Central memory CD8-positive, alpha-beta T cell (primary cell): Measurements from ENCODE around the gene ANKRD27.
"Not testable (repeated sequence)": the region's sequence is repeated elsewhere in the genome, so short reads cannot be mapped to it uniquely, and the experiment has no call there.

Experiments used
- ATAC-seq: fragments of 150-1000 bp; cut with Tn5 transposase; replicated peaks from 2 replicates; pipeline ENCODE4 v1.10.0; 2022; ENCODE audit warnings: mild to moderate bottlenecking, moderate FRiP score, moderate number of reproducible peaks; ENCODE audit not compliant: poor library complexity, severe bottlenecking; ENCODE audit errors: extremely low read depth
- DNase-seq, 2 donors: peaks; one replicate each; pipeline ENCODE4 v3.0.0; 2021; ENCODE audit warnings: low spot score in 2 of 2
- H3K27ac Mint-ChIP-seq: one replicate; pipeline ENCODE4 v1.8.0; 2022; ENCODE audit warnings: low read depth, mild to moderate bottlenecking, moderate library complexity, mixed read lengths
- H3K27me3 Mint-ChIP-seq: one replicate; pipeline ENCODE4 v1.8.0; 2022; ENCODE audit warnings: mixed read lengths
- H3K36me3 Mint-ChIP-seq: one replicate; pipeline ENCODE4 v1.8.0; 2022; ENCODE audit warnings: mild to moderate bottlenecking, moderate library complexity, mixed read lengths; ENCODE audit not compliant: insufficient read depth
- H3K4me1 Mint-ChIP-seq: one replicate; pipeline ENCODE4 v1.8.0; 2022; ENCODE audit warnings: mixed read lengths
- H3K4me3 Mint-ChIP-seq: one replicate; pipeline ENCODE4 v1.8.0; 2022; ENCODE audit warnings: mild to moderate bottlenecking, moderate library complexity, mixed read lengths
- H3K9me3 Mint-ChIP-seq: one replicate; pipeline ENCODE4 v1.8.0; 2022; ENCODE audit warnings: mixed read lengths

Gene ANKRD27

DNA sequence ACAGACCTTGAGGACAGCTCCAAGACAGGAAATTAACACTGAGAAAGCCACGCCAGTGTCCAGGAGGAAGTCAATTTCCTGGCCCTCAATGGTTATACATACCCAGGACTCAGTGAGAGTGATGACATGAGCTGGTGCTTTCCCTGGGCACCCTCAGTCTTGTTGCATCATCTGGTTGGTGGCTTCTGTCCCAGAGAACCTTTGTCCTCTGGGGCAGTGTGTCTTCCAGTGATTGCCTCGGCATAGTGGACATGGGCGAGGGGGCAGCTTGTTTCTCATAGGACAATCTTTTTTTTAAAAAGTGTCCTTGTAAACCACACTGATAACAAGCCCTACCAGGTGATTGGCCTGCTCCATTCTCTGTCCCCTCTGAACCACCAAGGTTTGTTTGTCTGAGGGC, 21.8 kb upstream of the ANKRD27 start:
- ATAC-seq, H3K27ac Mint-ChIP-seq, DNase-seq, H3K9me3 Mint-ChIP-seq, H3K27me3 Mint-ChIP-seq, H3K4me3 Mint-ChIP-seq: not testable (repeated sequence)
- Mint-ChIP-seq H3K4me1 (peaks cover 74% of the 10 kb centered on the region), H3K36me3 (peaks cover 35% of the 10 kb centered on the region)

DNA sequence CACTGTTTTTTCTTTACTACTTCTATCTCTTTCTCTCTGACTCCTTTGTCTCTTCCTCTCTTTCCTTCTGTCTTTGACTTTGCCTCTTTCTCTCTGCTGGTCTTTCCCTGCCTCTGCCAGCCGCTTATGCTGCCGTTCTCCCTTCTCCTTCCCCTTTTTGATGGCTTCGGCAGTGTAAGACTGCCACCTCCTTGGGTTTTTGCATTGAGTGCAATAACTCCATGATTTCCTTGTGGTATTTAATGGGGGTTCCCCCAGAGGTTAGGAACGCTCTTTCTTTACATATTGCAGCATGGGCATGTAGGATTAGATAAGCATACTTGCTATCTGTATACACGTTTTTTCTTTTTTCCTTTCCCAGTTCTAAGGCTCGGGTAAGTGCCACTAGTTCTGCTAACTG, 20.5 kb upstream of the ANKRD27 start:
- Mint-ChIP-seq H3K36me3 (peaks cover 31% of the 10 kb centered on the region), H3K27ac (peak overlapping the region; percentile 0), H3K4me3 (peak overlapping the region; percentile 63), H3K4me1 (peaks cover 78% of the 10 kb centered on the region)
- H3K9me3 Mint-ChIP-seq, H3K27me3 Mint-ChIP-seq, DNase-seq, ATAC-seq: not testable (repeated sequence)

DNA sequence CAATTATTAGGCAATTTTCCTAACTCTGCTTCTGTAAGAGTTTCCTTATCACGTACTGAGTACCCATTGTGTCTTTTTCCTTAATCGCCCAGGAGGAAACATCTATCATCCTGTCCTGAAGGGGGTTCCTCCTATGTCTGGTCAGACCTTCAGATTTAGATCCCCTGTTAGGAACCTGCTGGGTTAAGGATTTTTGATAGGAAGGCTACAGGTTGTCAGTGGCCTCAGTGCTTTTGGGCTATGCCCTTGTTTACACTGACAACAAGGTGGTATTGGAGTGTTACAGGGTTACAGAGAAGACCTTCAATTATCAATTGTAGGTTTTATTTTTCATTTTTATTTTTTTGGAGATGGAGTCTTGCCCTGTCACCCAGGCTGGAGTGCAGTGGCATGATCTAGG, 19.9 kb upstream of the ANKRD27 start:
- H3K27ac Mint-ChIP-seq, H3K9me3 Mint-ChIP-seq, ATAC-seq, H3K27me3 Mint-ChIP-seq, DNase-seq: not testable (repeated sequence)
- Mint-ChIP-seq H3K36me3 (peaks cover 29% of the 10 kb centered on the region), H3K4me3 (peak overlapping the region; percentile 93), H3K4me1 (peaks cover 78% of the 10 kb centered on the region)

DNA sequence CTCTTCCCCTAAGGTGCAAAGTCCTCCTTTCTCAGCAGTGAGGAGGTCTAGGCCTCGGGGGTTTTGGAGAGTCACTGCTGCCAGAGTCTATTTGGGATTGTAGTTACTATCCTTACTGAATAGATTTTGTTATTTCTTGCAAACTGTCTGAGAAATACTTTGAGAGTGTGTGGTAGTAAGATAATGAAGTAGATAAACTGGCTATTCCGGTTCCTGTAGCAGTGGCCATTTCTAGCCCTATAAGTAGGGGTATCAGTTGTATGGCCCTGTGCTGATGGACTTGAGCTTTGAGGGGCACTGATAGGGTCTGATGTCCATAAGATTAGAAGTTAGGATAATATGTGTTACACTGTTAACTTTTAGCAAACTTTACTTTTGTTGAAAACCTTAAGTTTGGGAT, 19.3 kb upstream of the ANKRD27 start:
- not testable (repeated sequence) for H3K9me3 Mint-ChIP-seq, H3K27me3 Mint-ChIP-seq, DNase-seq, ATAC-seq
- peaks cover 29% of the 10 kb centered on the region for H3K36me3 Mint-ChIP-seq
- peak overlapping the region; percentile 95 for H3K27ac Mint-ChIP-seq
- peaks cover 77% of the 10 kb centered on the region for H3K4me1 Mint-ChIP-seq
- H3K4me3 Mint-ChIP-seq = peak overlapping the region; percentile 93

DNA sequence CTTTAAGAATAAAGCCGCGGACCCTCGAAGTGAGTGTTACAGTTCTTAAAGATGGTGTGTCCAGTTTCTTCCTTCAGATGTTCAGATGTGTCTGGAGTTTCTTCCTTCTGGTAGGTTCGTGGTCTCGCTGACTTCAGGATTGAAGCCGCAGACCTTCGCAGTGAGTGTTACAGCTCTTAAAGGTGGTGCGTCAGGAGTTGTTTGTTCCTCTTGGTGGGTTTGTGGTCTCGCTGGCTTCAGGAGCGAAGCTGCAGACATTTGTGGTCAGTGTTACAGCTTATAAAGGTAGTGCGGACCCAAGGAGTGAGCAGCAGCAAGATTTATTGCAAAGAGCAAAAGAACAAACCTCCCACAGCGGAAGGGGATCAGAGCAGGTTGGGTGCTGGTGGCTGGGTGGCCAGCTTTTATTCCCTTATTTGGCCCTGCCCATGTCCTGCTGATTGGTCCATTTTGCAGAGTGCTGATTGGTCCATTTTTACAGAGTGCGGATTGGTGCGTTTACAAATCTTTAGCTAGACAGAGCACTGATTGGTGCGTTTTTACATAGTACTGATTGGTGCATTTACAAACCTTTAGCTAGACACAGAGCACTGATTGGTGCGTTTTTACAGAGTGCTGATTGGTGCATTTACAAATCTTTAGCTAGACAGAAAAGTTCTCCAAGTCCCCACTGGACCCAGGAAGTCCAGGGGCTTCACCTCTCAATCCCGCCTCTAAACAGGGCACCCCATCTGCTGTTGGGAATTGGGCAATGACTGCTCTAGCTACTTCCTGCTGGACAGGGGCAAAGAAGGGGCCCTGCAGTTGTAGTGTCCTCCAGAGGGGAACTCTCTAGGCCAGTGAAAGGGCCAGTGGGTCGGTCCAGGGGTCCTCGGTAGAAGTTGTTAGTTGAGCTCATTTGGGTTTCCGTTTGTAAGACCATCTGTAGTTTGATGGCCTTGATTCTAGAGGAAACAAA, 18.4 kb upstream of the ANKRD27 start:
- ATAC-seq = peak; percentile 6
- peaks cover 26% of the 10 kb centered on the region for H3K36me3 Mint-ChIP-seq

DNA sequence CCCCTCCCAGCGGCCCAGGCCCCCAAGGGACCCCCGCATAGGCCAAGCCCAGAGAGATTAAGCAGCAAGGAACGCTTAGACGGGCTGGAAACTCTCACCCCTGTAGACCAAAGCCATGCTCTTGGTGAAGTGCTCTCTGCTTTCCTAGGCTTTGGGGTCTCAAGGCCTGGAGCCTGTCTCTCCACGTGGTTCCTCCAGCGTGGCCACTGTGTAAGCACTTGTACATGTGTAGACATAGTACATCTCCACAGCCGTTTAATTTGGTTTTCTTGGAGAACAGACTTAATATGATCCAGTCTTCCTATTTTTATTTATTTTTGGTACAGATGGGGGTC, 17.7 kb upstream of the ANKRD27 start:
- Mint-ChIP-seq H3K9me3 (no peaks in the 10 kb centered on the region), H3K27me3 (no peaks in the 10 kb centered on the region), H3K4me1 (peaks cover 61% of the 10 kb centered on the region), H3K36me3 (peaks cover 23% of the 10 kb centered on the region), H3K27ac (peak overlapping the region; percentile 95), H3K4me3 (peak overlapping the region; percentile 93)
- ATAC-seq = peak; percentile 4
- DNase-seq = no peak

More for the DNA sequence above, 18.4 kb upstream of the ANKRD27 start:
- DNase-seq = peak in 1 of 2 donors; percentile 32
- not testable (repeated sequence) for H3K9me3 Mint-ChIP-seq, H3K27me3 Mint-ChIP-seq
- Mint-ChIP-seq H3K4me1 (peaks cover 68% of the 10 kb centered on the region), H3K27ac (peak overlapping the region; percentile 95), H3K4me3 (peak overlapping the region; percentile 93)

DNA sequence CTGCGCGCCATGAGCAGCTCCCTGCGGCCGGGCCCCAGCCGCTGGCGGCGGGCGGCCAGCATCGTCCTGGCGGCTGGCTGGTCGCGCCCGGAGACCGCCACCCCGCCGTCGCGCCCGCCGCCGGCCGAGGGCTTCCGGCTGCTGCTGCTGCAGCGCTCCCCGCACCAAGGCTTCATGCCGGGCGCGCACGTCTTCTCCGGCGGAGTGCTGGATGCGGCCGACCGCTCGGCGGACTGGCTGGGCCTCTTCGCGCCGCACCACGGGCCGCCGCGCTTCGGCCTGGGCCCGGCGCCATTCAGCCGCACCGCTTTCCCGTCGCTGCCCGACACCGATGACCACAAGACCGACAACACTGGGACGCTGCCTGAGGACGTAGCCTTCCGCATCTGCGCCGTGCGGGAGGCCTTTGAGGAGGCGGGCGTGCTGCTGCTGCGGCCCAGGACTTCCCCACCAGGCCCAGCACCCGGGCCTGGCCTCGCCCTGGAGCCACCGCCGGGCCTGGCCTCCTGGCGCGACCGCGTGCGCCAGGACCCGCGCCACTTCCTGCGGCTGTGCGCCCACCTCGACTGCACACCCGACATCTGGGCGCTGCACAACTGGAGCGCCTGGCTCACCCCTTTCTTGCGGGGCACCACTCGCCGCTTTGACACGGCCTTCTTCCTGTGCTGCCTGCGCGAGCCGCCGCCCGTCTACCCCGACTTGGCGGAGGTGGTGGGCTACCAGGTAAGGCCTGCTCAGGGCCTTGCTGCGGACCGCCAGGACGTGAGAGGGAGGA, 17.2 kb upstream of the ANKRD27 start:
- Mint-ChIP-seq H3K9me3 (no peaks in the 10 kb centered on the region), H3K4me1 (peaks cover 55% of the 10 kb centered on the region), H3K36me3 (peaks cover 20% of the 10 kb centered on the region), H3K27me3 (no peaks in the 10 kb centered on the region), H3K4me3 (peak overlapping the region; percentile 93), H3K27ac (peak overlapping the region; percentile 95)
- ATAC-seq = peak; percentile 66
- peak; percentile 31 to 40 for DNase-seq

DNA sequence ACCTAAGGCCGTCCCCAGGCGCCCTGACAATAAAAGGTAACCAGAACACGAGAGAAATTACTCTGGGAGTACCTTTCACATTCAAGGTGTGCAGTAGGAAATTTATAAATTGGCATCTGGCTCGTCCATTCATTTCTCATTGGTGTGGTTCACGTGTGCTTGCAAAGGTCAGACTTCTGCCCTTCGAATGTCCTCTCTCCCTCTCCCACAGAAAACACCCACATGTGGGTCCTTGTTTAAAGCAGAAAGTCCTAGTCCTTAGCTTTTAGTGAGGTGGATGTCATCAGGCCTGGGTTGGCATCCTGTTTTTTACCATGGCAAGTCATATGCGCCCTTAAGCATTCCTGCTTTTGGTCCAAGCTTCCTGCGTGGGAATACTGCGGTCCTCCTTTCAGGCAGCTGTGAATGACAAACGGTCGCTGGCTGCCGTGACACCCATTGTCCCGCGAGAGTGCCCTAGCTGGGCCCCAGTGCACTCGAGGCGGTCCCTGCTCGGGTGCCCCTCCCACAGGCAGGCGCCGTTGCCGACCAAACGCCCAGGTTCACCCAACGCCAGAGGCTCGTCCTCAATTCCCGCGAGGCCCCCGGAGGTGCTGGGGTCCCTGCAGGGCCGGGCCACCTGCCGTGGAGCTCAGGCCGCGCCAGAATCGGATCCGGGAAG, 16.4 kb upstream of the ANKRD27 start, which contains the start of gene NUDT19:
Gene NUDT19 (plus strand): TSS at position 531 of the 661 bp plus-strand sequence. CDS start 140 bp downstream, outside the sequence.
- Mint-ChIP-seq H3K4me3 (peak within 1 kb of the TSS; percentile 93), H3K9me3 (no peaks in the 10 kb centered on the region), H3K4me1 (peaks cover 48% of the 10 kb centered on the region), H3K27me3 (no peaks in the 10 kb centered on the region), H3K36me3 (peaks cover 20% of the 10 kb centered on the region), H3K27ac (peak within 1 kb of the TSS; percentile 95)
- ATAC-seq = peak; percentile 74
- DNase-seq = peak; percentile 47 to 61

DNA sequence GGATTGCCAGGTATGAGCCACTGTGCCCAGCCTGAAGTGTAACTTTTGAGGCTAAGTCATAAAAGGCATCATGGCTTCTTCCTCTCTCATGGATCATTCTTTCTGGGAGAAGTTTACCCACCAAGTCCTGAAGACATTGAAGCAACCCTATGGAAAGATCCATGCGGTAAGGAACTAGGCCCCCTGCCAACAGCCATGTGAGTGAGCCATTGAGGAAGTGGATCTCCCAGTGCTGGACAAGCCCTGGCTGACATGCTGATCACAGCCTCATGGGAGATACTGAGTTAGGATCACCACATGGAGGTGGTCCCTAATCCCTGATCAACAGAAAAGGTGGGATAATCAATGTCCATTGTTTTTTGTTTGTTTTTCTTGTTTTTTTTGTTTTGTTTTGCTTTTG, 13.3 kb upstream of the ANKRD27 start:
- Mint-ChIP-seq H3K4me3 (no peak overlapping the region), H3K27me3 (no peaks in the 10 kb centered on the region), H3K4me1 (peaks cover 18% of the 10 kb centered on the region), H3K36me3 (peaks cover 12% of the 10 kb centered on the region), H3K9me3 (no peaks in the 10 kb centered on the region), H3K27ac (no peak overlapping the region)
- no peak for ATAC-seq
- no peak for DNase-seq

DNA sequence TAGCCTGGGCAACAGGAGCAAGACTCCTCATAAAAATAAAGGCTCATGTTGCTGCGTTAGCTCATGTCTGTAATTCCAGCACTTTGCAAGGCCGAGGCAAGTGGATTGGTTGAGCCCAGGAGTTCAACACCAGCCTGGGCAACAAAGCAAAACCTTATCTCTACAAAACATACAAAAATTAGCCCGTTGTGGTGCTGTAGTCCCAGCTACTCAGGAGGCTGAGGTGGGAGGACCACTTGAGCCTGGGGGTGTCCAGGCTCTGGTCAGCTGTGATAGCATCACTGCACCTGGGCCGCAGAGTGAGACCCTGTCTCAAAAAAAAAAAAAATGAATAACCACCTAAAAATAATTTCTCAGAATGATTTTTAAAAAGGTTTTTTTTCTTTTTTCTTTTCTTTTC, 12.7 kb upstream of the ANKRD27 start:
- no peak overlapping the region for H3K4me3 Mint-ChIP-seq
- DNase-seq (no peak), ATAC-seq (no peak)
- H3K27ac Mint-ChIP-seq = no peak overlapping the region
- H3K27me3 Mint-ChIP-seq = no peaks in the 10 kb centered on the region
- H3K9me3 Mint-ChIP-seq = no peaks in the 10 kb centered on the region
- H3K36me3 Mint-ChIP-seq = peaks cover 6% of the 10 kb centered on the region
- peaks cover 12% of the 10 kb centered on the region for H3K4me1 Mint-ChIP-seq

DNA sequence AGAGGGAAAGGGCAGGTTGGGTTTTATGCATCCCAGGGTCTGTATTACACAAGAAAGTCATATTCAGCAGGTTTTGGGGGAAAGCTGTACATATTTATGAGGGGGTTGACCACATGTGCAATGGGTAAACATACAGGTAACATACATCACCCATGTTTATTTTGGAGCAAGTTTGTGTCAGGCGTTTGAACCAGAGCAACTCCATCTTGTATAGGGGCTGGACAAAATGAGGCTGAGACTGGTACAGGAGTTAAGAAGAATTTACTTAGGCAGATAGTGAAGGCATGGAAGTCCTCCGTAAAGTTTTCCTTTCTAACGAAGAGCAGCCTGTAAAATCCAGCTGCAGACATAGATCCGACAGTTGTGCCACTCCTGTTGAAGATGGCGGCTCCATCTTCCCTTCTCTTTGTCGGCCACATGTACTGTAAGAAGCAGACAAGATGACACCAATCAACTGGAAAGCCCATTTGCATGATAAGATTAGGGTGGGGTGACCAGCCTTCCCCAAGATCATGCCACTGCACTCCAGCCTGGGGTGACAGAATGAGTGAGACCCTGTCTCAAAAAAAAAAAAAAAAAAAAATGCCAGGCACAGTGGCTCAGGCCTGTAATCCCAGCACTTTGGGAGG, 12.0 kb upstream of the ANKRD27 start:
- H3K4me1 Mint-ChIP-seq = peaks cover 10% of the 10 kb centered on the region
- H3K9me3 Mint-ChIP-seq = no peaks in the 10 kb centered on the region
- no peak overlapping the region for H3K4me3 Mint-ChIP-seq
- H3K27me3 Mint-ChIP-seq = no peaks in the 10 kb centered on the region
- H3K36me3 Mint-ChIP-seq = peaks cover 4% of the 10 kb centered on the region
- no peak overlapping the region for H3K27ac Mint-ChIP-seq
- DNase-seq (no peak), ATAC-seq (no peak)

DNA sequence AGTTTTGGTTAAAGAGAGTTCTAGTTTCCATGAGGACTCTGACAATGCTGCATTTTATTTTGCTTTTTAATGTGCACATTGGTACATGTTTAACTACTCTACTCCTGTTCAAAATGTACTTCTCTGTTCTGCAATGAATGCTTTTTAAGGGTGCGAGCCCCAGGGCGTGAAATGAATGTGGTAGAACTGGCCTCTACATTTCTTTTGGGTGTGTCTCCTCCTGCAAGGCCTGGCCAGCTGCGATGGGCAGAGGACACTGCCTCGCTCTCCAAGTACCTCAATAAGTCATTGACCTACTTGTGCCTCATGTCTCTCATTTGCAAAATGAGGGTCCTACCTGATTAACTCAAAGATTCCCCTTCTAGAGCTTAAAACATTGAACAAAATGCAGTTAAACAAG, 7.3 kb upstream of the ANKRD27 start:
- H3K36me3 Mint-ChIP-seq = no peaks in the 10 kb centered on the region
- H3K4me3 Mint-ChIP-seq = no peak overlapping the region
- no peak for ATAC-seq
- H3K4me1 Mint-ChIP-seq = peaks cover 3% of the 10 kb centered on the region
- no peaks in the 10 kb centered on the region for H3K9me3 Mint-ChIP-seq
- no peak for DNase-seq
- no peak overlapping the region for H3K27ac Mint-ChIP-seq
- H3K27me3 Mint-ChIP-seq = peaks cover 6% of the 10 kb centered on the region
